Fibroblast of pulmonary artery (primary cell): ENCODE measurements around the gene KIRREL3.

Experiments used
- DNase-seq: peaks from one replicate; pipeline ENCODE4 v3.0.0-alpha.2; 2010; ENCODE audit warnings: low read depth
- H3K4me3 ChIP-seq: replicated peaks from 2 replicates; pipeline ENCODE4 v1.5.1; 2011; ENCODE audit warnings: low read depth, mild to moderate bottlenecking, control low read depth, low read length, moderate library complexity
- CTCF ChIP-seq: IDR thresholded peaks from 2 replicates; pipeline ENCODE4 v1.5.1; 2011; ENCODE audit warnings: mild to moderate bottlenecking, control low read depth, low read length, inconsistent platforms; ENCODE audit errors: missing control alignments

KIRREL3 gene

GRCh38 chr11:127037001-127037400 is 36.4 kb upstream of the KIRREL3 start:
- TF ChIP-seq CTCF, result no peak
- no peak for DNase-seq
- H3K4me3 ChIP-seq, result no peak overlapping the region

- no peak overlapping the region for H3K4me3 ChIP-seq
- no peak for DNase-seq
- no peak for TF ChIP-seq CTCF
Observed at GRCh38 chr11:127035824-127036223, 35.3 kb upstream of the KIRREL3 start.

GRCh38 chr11:127034973-127035372 is 34.4 kb upstream of the KIRREL3 start:
- no peak overlapping the region for H3K4me3 ChIP-seq
- no peak for DNase-seq
- no peak for TF ChIP-seq CTCF

- H3K4me3 ChIP-seq, result no peak overlapping the region
- TF ChIP-seq CTCF, result no peak
- no peak for DNase-seq
Observed at GRCh38 chr11:127028648-127029047, 28.1 kb upstream of the KIRREL3 start.

- TF ChIP-seq CTCF, result no peak
- H3K4me3 ChIP-seq, result no peak overlapping the region
- DNase-seq, result no peak
Observed at GRCh38 chr11:127027789-127028188, 27.2 kb upstream of the KIRREL3 start.

- TF ChIP-seq CTCF, result no peak
- DNase-seq, result no peak
- H3K4me3 ChIP-seq, result no peak overlapping the region
Observed at GRCh38 chr11:127027000-127027399, 26.4 kb upstream of the KIRREL3 start.

- no peak overlapping the region for H3K4me3 ChIP-seq
- no peak for DNase-seq
- no peak for TF ChIP-seq CTCF
Observed at GRCh38 chr11:127023991-127024390, 23.4 kb upstream of the KIRREL3 start.
